Calu3 (cell line): Measurements from ENCODE around the gene CYTH2. TPM values are rescaled to one million over a fixed set of nuclear protein-coding genes. Genes with fewer than 3 reads are reported as not detected.

Source experiments
- Bru-seq: library from RNA; stranded (reverse); fragments of 400-500 nt; gene quantifications from one replicate; lab custom pipeline; 2021; lab: Mats Ljungman, UMichigan
- BruChase-seq, 2 experiments: library from RNA; stranded (reverse); fragments of 400-500 nt; gene quantifications; one replicate each; lab custom pipeline; 2021; lab: Mats Ljungman, UMichigan
- BruUV-seq: library from RNA; stranded (reverse); fragments of 400-500 nt; replicated peaks from 2 replicates; lab custom pipeline; 2021; lab: Mats Ljungman, UMichigan
- CTCF ChIA-PET: fragments of 300-600 bp; sonication (Branson Sonifier 250); formaldehyde crosslinking; loops from one replicate; lab custom pipeline; 2022; ENCODE audit warnings: antibody characterized with exemption; lab: Charles Lee
- DNase-seq: peaks from one replicate; pipeline ENCODE4 v3.0.0; 2022
- H3K27ac Mint-ChIP-seq: one replicate; pipeline ENCODE4 v1.8.0; 2022; ENCODE audit warnings: mixed read lengths; ENCODE audit not compliant: unreplicated experiment
- H3K27me3 Mint-ChIP-seq: one replicate; pipeline ENCODE4 v1.8.0; 2022; ENCODE audit warnings: mixed read lengths; ENCODE audit not compliant: unreplicated experiment
- H3K36me3 Mint-ChIP-seq: one replicate; pipeline ENCODE4 v1.8.0; 2022; ENCODE audit warnings: mild to moderate bottlenecking, moderate library complexity, mixed read lengths; ENCODE audit not compliant: insufficient read depth, unreplicated experiment
- H3K4me1 Mint-ChIP-seq: one replicate; pipeline ENCODE4 v1.8.0; 2022; ENCODE audit warnings: mild to moderate bottlenecking, low read depth, mixed read lengths; ENCODE audit not compliant: unreplicated experiment
- H3K4me3 Mint-ChIP-seq: one replicate; pipeline ENCODE4 v1.8.0; 2022; ENCODE audit warnings: mild to moderate bottlenecking, low read depth, moderate library complexity, mixed read lengths; ENCODE audit not compliant: unreplicated experiment
- H3K9me3 Mint-ChIP-seq: one replicate; pipeline ENCODE4 v1.8.0; 2022; ENCODE audit warnings: low read depth, mixed read lengths; ENCODE audit not compliant: unreplicated experiment
- intact Hi-C: fragments of 100-400 bp; cut with micrococcal nuclease; formaldehyde crosslinking; loops from one replicate; pipeline ENCODE4 v1.10.0; 2022; ENCODE audit not compliant: unreplicated experiment
- long read RNA-seq: library from polyadenylated mRNA; stranded (forward); transcript quantifications from one replicate; pipeline ENCODE4 v2.0.0, GENCODE V29; 2022
- total RNA-seq: library from RNA; stranded (reverse); gene quantifications from 2 replicates; pipeline ENCODE4 v1.2.3, GENCODE V29; 2022
- TF ChIP-seq, protein P1 (sequence below): fragments of 200-600 bp; IDR thresholded peaks from one replicate; pipeline ENCODE4 v1.8.0; 2022; ENCODE audit warnings: antibody characterized with exemption; ENCODE audit not compliant: unreplicated experiment

CYTH2 gene, protein sequence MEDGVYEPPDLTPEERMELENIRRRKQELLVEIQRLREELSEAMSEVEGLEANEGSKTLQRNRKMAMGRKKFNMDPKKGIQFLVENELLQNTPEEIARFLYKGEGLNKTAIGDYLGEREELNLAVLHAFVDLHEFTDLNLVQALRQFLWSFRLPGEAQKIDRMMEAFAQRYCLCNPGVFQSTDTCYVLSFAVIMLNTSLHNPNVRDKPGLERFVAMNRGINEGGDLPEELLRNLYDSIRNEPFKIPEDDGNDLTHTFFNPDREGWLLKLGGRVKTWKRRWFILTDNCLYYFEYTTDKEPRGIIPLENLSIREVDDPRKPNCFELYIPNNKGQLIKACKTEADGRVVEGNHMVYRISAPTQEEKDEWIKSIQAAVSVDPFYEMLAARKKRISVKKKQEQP
- 98.1 and 109 TPM in 2 replicates for total RNA-seq
- percentile 83 among the genes with signal in this experiment for Bru-seq, nascent RNA
- percentile 97 among the genes with signal in this experiment for BruChase-seq, experiment 1, labeled RNA remaining after a 6-hour chase
- percentile 97 among the genes with signal in this experiment for BruChase-seq, experiment 2, labeled RNA remaining after a 2-hour chase
- long read RNA-seq, full-length matches to known transcripts, result 23 of 44 reads
- long read RNA-seq, partial matches to known transcripts, result 5 of 44 reads
- long read RNA-seq, other reads (novel, unspliced or antisense), result 16 of 44 reads

DNA sequence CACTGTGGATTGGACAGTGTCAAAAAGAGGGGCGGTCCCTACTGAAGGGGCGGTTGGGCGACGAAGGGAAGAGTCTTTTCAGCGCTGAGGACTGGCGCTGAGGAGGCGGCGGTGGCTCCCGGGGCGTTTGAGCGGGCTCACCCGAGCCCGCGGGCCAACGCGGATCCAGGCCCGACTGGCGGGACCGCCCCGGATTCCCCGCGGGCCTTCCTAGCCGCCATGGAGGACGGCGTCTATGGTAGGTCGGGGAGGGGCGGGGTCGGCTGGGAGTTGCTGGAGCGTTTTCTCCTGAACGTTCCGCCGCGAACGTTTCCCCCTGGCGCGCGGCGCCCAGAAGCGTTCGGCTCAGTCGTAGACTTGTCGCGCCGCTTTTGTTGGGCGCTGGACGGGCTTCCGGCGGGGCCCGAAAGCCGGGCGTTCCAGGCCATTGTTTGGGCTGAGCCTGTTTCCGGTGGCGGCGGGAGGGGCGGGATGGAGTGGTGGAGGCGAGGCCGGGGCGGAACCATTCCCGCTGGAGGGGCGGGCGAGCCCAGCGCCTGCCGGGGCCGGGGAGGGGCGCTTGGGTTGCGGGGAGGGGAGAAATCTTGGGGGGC, at the start of gene CYTH2:
Gene CYTH2, plus strand, starts transcription at position 81 of the 593 bp plus-strand sequence. Its CDS starts 139 bp downstream, at position 220.
- Mint-ChIP-seq H3K4me3 (peak within 1 kb of the TSS; percentile 80), H3K4me1 (peaks cover 11% of the 10 kb centered on the region), H3K27ac (peak within 1 kb of the TSS; percentile 98), H3K9me3 (no peaks in the 10 kb centered on the region), H3K36me3 (peaks cover 82% of the 10 kb centered on the region), H3K27me3 (no peaks in the 10 kb centered on the region)
- TF ChIP-seq, protein P1, sequence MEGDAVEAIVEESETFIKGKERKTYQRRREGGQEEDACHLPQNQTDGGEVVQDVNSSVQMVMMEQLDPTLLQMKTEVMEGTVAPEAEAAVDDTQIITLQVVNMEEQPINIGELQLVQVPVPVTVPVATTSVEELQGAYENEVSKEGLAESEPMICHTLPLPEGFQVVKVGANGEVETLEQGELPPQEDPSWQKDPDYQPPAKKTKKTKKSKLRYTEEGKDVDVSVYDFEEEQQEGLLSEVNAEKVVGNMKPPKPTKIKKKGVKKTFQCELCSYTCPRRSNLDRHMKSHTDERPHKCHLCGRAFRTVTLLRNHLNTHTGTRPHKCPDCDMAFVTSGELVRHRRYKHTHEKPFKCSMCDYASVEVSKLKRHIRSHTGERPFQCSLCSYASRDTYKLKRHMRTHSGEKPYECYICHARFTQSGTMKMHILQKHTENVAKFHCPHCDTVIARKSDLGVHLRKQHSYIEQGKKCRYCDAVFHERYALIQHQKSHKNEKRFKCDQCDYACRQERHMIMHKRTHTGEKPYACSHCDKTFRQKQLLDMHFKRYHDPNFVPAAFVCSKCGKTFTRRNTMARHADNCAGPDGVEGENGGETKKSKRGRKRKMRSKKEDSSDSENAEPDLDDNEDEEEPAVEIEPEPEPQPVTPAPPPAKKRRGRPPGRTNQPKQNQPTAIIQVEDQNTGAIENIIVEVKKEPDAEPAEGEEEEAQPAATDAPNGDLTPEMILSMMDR, result no peak
- intact Hi-C loops, result no loop called here
- BruUV-seq, result no TSS peak
- DNase-seq, result peak; percentile 92
- CTCF ChIA-PET, result interaction anchor here (0.9 to 1.3 kb wide), 4 partner anchors 18 to 78 kb away, joined by 3 to 5 read pairs (median 3); partner anchors contain the start of gene KDELR1

DNA sequence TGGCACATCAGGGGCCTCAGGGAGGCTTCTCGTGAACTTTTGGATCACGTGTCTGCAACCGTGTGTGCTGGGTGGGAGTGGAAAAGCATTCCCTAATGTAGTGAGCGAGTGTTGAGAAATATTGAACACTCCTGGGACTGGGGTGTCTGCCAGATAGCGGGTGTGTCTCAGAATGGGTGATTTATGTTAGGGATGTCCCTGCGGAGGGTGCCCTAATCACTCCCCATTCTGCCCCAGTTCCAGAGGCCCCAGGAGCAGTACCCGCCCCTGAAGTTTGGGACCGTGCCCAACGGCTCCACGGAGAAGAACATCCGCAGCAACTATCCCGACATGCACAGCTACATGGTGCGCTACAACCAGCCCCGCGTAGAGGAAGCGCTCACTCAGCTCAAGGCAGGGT, 47.6 kb upstream of the CYTH2 start:
- CTCF ChIA-PET, result no interaction called here
- Mint-ChIP-seq H3K9me3 (no peaks in the 10 kb centered on the region), H3K27me3 (peaks cover 13% of the 10 kb centered on the region), H3K27ac (no peak overlapping the region), H3K4me3 (no peak overlapping the region), H3K36me3 (no peaks in the 10 kb centered on the region), H3K4me1 (peaks cover 19% of the 10 kb centered on the region)
- BruUV-seq, result no TSS peak
- intact Hi-C loops, result no loop called here
- no peak for DNase-seq
- TF ChIP-seq, protein P1, result no peak

DNA sequence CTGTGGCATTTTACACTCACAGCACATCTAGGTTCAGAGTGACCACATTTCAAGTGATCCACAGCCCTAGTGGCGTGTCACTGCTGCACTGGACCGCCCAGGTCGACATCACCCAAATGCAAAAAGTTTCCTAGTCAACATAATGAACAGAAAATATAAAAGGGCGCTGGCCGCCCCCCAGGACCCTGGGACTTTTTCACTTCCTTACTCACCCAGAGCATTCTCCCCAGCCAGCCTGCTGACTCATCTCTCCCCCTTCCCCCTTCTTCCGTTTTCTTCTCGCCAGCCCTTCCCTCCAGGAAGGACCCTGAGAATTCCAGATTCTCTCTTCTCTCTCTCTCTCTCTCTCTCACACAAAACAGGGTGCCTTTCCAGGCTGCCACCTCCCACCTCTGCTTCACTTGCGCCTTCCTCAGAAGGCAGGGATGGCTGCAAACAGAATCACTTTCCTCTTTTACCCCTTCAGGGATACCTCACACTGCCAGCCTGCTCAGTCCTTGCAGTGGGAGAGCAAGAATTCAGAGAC, 44.4 kb upstream of the CYTH2 start:
- no peaks in the 10 kb centered on the region for H3K27me3 Mint-ChIP-seq
- CTCF ChIA-PET, result interaction anchor here (0.8 kb wide), 1 partner anchor 67 kb away, joined by 3 read pairs; no protein-coding TSS in a partner anchor
- H3K36me3 Mint-ChIP-seq, result no peaks in the 10 kb centered on the region
- H3K27ac Mint-ChIP-seq, result peak overlapping the region; percentile 80
- H3K4me1 Mint-ChIP-seq, result peaks cover 19% of the 10 kb centered on the region
- intact Hi-C loops, result no loop called here
- no TSS peak for BruUV-seq
- peak; percentile 67 for DNase-seq
- no peaks in the 10 kb centered on the region for H3K9me3 Mint-ChIP-seq
- TF ChIP-seq, protein P1, result no peak
- H3K4me3 Mint-ChIP-seq, result peak overlapping the region; percentile 45

DNA sequence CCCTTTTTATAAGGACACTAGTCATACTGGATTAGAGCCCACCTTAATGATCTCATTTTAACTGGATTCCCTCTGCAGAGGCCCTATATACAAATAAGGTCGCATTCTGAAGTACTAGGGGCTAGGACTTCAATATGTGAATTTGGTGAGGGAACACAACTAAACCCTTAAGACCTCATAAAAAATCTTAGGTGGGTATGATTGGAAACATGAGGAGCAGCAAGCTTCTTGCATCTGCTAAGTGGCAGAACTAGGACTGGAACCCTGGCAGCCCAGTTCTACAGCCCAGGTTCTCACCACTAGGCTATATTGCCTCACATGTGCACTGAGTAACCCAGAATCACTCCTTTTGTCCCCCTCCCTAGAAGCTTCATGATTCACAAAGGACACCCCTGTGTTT, 40.5 kb upstream of the CYTH2 start:
- TF ChIP-seq, protein P1, result no peak
- Mint-ChIP-seq H3K27me3 (no peaks in the 10 kb centered on the region), H3K4me3 (no peak overlapping the region), H3K36me3 (no peaks in the 10 kb centered on the region), H3K27ac (no peak overlapping the region), H3K4me1 (peaks cover 12% of the 10 kb centered on the region), H3K9me3 (no peaks in the 10 kb centered on the region)
- BruUV-seq, result no TSS peak
- CTCF ChIA-PET, result no interaction called here
- intact Hi-C loops, result no loop called here
- no peak for DNase-seq
